HCT116 (cell line): Measurements from ENCODE around the gene NEK9. TPM values are rescaled to one million over a fixed set of nuclear protein-coding genes. Genes with fewer than 3 reads are reported as not detected.

ENCODE experiments used
- CBX3 ChIP-seq: IDR thresholded peaks from 2 replicates; pipeline ENCODE4 v1.6.1; 2012; ENCODE audit warnings: low read depth
- YY1 ChIP-seq: IDR thresholded peaks from 2 replicates; pipeline ENCODE4 v1.6.1; 2011; ENCODE audit warnings: low read length, low read depth, moderate library complexity, mild to moderate bottlenecking; ENCODE audit not compliant: insufficient replicate concordance; ENCODE audit errors: extremely low read depth
- total RNA-seq: library from RNA; stranded (reverse); gene quantifications from one replicate; pipeline ENCODE4 v1.2.1, GENCODE V29; 2021; ENCODE audit not compliant: unreplicated experiment
- TF ChIP-seq, protein P1 (sequence below): IDR thresholded peaks from 2 replicates; pipeline ENCODE4 v1.6.1; 2012; ENCODE audit warnings: low read depth

Gene NEK9
- total RNA-seq, 1 experiment from 2014 or later = 64.4 TPM

DNA sequence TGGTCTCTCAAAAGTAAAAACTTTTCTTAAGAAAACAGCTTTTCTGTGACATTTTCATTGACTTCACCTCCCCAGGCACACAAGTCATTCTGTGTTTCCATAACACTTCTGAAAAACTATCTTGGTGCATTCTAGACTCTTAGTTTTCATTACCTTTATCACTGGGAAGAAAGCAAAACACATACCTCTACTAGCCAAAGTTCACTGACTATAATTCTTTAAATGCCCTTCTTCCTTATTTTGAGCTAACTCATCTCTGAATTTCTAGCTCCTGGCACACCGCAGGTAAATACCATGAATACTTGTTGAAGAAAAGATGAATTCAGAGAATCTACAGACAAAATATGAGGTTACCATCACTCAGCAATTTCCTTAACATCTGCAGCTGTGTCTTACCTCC is 96.7 kb downstream of the NEK9 start (continued):
- TF ChIP-seq, protein P1, sequence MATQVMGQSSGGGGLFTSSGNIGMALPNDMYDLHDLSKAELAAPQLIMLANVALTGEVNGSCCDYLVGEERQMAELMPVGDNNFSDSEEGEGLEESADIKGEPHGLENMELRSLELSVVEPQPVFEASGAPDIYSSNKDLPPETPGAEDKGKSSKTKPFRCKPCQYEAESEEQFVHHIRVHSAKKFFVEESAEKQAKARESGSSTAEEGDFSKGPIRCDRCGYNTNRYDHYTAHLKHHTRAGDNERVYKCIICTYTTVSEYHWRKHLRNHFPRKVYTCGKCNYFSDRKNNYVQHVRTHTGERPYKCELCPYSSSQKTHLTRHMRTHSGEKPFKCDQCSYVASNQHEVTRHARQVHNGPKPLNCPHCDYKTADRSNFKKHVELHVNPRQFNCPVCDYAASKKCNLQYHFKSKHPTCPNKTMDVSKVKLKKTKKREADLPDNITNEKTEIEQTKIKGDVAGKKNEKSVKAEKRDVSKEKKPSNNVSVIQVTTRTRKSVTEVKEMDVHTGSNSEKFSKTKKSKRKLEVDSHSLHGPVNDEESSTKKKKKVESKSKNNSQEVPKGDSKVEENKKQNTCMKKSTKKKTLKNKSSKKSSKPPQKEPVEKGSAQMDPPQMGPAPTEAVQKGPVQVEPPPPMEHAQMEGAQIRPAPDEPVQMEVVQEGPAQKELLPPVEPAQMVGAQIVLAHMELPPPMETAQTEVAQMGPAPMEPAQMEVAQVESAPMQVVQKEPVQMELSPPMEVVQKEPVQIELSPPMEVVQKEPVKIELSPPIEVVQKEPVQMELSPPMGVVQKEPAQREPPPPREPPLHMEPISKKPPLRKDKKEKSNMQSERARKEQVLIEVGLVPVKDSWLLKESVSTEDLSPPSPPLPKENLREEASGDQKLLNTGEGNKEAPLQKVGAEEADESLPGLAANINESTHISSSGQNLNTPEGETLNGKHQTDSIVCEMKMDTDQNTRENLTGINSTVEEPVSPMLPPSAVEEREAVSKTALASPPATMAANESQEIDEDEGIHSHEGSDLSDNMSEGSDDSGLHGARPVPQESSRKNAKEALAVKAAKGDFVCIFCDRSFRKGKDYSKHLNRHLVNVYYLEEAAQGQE = no peak
- TF ChIP-seq CBX3 = no peak
- TF ChIP-seq YY1 = no peak

Other genes with a start within 250 kb of the NEK9 start
- 101 TPM for gene DLST, start 245.1 kb downstream of the NEK9 start, total RNA-seq
- gene RPS6KL1, start 203.8 kb downstream of the NEK9 start, total RNA-seq = 6.7 TPM
- gene PGF, start 171.5 kb downstream of the NEK9 start, total RNA-seq = 6.4 TPM
- 54.8 TPM for gene EIF2B2, start 124.1 kb downstream of the NEK9 start, total RNA-seq
- 14.7 TPM for gene MLH3, start 75.6 kb downstream of the NEK9 start, total RNA-seq
- 30.7 TPM for gene ACYP1, start 63.0 kb downstream of the NEK9 start, total RNA-seq
- 0.98 TPM for gene ZC2HC1C, start 57.4 kb downstream of the NEK9 start, total RNA-seq
- 303 TPM for gene TMED10, start 49.6 kb upstream of the NEK9 start, total RNA-seq
- 50.4 TPM for gene FOS, start 151.8 kb upstream of the NEK9 start, total RNA-seq